ENCODE measurements around the gene AFTPH.

AFTPH gene

DNA sequence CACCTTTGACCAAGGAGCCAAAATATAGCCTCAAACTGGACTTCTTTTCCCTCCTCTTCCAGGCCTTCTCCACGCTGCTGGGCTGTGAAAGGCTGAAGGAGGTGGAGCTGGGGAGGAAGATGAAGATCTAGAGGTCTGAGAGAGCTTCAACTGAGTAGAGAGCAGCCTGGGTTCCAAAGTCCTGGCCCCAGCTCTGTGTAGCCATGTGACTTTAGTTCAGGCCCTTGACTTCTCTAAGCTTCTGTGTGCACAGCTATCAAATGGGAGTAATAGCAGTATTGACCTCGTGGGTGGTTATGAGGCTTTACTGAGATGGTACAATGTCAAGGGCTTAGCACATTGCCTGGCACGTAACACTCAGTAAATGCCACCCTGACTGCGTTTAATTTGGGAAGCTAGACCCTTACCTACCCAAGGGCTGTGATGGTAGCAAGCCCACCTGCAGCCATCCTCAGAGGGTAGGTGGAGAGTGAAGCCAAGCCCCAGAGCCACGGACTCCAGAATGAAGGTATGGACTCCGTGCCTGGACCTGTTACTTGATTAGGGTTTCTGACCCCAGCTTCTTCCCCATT, 91.2 kb downstream of the AFTPH start:
- no peak for DNase-seq

DNA sequence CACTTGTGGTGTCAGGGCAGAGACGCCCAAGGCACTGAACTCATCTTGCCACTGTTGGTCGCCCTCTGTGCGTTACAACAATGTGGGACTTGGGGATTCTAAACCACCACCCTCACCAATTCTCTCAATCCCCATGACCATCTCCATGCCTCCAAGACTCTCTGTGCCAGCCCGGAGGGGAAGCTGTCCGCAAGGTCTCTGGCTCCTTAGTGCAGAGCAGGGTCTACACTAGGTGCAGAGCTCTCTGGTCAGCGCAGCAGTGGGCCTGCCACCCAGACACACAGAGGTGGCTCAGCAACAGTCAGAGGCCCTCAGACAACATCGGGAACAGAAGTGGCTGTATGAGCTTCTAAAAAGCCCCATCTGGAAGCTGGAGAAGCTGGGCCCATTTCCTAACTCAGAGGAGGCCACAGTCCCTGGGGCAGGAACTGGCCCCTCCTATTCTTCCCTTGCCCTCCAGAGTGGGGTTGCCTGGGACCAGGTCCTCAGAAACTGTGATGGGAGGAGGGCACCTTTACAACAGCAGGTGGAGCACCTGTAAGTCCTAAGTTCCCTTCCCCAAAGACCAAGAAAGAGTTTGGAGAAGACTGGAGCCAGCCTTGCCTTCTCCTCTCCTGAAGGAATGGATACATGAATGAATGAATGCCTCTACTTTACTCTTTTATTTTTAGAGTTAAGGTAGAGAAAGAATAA, 91.9 kb downstream of the AFTPH start:
- DNase-seq = no peak

DNA sequence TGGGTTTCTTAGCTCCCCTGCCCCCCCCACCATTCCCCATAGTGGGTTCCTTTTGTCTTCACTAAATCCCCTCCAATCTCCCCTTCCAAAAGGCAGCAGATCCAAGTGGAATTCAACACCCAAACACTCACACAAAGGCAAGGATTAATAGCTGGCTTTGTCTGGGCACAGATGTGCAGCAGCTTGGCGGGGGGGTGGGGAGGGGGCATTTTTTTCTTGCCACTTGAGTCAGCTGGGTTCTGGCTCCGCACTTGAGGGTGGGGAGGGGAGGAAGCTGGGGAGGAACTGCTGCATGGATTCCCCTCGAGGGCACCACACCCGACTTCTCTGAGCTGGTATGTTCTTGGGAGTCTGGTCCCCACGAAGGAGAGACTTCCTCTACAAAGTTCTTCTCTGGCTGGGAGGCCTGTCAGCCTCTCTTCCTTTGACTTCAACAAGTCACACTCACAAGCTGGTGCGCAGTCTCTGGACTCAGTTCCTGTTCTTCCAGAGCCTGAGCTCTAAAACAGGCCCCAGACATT, 93.6 kb downstream of the AFTPH start:
- DNase-seq = no peak

DNA sequence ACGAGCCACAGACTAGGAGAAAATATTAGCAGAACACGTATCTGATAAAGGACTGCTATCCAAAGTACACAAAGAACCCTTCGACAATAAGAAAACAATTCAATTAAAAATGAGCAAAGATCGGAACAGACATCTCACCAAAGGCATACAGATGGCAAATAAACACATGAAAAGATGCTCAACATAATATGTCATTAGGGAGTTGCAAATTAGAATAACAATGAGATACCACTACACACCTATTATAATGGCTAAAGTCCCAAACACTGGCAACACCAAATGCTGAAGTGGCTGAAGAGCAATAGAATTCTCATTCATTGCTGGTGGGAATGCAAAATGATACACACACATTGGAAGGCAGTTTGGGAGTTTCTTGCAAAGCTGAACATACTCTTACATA, 96.5 kb downstream of the AFTPH start:
- no peak for DNase-seq

DNA sequence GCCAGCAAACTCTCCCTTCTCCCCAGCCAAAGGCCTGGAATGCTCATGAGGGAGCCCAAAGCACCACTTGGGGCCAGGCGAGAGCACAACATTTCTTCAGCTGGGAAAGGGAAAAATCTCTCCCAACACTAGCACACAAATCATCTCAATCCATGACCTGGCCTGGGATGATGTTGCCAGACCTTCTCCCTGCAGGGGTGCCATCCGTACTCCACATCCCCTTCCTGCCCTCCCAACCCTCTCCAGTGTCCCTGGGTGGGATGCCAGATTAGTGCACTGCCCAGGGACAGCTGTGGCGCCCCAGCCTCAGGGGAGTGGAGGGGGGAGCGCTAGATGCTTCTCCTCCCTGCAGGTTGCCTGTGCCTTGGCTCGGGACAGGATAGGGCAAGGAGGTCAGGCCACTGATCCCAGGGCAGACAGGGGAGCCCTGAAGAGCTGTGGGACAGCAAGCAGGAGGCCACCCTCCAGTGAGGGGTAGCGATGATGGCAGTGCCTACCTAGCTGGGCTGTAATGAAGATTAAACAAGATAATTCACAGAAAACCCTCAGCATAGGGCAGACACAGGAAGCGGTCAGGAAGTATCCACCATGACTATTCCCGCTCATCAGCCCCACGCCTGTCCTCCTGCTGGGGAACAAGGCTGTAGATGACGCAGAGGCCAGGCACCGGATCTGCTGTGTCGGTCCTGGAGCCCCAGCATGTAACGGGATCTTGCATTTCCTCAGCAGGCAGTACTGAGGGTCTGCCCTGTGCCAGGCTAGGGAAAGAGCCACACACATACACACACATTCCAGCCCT, 98.5 kb downstream of the AFTPH start:
- DNase-seq = no peak

DNA sequence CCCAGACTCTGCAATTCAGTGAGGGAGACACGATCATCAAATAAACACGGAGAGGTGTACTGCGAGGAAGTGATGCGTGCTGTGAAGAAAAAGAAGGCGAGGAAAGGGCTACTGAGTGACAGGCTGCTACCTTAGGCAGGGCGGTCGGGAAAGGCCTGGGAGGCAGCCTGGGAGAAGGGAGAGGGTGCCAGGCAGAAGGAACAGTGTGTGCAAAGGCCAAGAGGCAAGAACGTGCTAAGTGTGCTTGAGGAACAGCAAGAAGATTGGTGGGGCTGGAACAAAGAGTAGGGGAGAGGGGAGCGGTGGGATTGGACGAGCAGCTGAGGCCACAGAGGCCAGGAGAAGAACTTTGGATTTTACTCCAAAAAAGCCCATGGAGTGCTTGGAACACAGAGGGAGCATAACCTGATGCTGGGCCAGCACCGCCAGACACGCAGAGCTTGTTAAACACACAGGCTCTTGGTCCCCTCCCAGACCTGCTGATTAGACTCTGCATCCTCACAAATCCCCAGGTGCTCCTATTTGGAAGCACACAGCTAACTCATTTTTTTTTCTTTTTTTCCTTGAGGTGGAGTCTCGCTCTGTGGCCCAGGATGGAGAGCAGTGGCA, 99.2 kb downstream of the AFTPH start:
- DNase-seq = no peak

DNA sequence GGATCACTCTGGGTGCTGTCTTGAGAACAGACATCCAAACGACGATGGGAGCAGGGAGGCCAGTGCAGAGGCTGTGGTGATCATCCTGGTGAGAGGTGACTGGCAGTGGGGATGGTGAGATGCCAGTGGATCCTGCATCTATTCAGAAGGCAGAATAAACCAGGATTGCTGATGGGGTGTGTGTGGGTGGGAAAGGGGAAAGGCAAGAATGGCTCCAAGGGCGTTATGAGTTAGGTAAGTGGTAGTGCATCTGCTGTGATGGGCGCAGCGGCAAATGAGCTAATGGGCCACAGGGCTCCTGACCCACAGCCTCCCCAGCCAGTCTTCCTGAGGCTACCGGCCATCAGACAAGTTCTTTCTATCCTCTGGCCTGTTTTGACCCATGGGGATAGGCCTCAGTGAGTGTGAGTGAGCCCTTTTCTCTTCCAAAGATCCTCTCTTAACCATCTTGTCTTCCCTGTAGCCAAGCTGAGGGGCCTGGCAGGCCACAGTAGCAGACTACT, 100.0 kb downstream of the AFTPH start:
- DNase-seq = no peak

DNA sequence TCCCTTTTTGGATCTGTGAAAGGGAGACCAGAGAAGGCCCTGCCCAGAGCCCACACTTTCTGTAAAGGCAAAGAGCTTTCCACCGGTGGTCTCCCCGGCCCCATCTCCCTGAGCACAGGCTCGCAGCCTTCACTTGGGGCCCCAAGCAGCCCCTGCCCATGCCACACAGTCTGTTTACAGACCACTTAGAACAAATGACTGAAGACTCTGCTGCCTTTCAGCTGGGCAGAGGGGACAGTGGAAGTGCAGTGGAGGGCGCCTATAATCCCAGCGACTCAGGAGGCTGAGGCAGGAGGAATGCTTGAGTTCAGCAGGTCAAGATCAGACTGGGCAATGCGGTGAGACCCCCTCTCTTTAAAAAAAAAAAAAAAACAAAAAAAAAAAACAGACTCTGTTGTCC, 100.7 kb downstream of the AFTPH start:
- no peak for DNase-seq

DNA sequence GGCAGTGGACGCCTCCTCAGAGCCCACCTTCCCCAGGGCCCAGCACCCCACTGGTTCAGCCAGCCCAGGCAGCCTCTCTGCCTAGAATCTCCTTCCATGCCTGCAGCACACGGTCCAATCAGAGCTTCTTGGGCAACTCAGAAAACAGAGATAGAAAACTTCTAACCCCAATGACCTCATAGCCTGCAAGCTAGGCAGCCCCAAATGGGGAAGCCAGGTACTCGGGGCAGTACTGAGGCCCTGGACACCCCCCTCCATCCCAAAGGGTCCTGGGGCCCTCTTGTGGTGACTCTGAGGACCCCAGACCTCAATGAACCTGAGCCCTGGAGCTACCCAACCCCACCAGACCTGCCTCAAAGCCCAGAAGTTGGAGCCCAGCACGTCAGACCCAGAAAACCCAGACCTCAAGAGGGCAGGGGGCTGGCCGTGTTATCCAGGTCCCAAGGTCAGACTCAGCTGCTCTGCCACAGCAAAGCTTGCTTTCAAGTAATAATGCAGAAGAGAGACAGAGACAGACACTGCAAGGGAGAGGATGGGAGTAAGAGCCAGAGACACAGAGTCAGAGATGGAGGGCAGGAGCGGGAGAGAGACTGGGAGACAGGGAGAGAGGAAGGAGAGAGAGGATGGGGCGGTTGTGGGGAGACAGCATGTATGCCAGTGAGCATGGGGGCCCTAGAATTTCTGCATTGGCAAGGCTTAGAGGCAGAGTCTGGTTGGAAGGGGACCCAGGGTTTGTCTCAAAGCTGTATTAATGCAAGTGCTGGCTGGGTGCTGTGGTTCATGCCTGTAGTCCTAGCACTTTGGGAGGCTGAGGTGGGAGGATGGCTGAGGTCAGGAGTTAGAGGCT, 101.4 kb downstream of the AFTPH start:
- no peak for DNase-seq

DNA sequence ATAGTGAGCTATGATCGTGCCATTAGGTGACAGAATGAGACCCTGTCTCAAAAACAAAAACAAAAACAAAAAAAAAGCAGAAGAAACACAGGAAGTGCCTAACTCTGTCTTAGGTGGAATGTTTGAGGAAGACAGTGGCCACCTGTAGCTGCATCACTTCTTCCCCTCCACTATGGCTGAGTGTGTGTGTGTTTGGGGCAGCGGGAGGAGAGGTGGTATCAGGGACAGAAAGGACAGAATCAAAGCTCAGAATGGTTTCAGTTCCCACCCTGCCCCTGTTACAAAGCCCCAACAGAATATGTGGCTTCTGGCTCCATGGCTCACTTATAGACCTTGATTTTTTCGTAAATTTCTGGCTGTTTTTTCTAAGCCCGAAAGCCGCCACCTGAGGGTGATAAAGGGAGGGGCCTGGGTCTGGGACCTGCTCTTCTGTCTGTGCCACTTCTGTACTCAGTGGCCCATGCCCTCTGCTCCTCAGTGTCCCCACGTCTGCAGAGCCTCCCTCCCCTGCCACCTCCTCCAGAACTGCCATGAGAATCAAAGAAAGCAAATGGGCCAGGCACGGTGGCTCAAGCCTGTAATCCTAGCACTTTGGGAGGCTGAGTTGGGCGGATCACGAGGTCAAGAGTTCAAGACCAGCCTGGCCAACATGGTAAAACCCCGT, 102.2 kb downstream of the AFTPH start:
- no peak for DNase-seq

DNA sequence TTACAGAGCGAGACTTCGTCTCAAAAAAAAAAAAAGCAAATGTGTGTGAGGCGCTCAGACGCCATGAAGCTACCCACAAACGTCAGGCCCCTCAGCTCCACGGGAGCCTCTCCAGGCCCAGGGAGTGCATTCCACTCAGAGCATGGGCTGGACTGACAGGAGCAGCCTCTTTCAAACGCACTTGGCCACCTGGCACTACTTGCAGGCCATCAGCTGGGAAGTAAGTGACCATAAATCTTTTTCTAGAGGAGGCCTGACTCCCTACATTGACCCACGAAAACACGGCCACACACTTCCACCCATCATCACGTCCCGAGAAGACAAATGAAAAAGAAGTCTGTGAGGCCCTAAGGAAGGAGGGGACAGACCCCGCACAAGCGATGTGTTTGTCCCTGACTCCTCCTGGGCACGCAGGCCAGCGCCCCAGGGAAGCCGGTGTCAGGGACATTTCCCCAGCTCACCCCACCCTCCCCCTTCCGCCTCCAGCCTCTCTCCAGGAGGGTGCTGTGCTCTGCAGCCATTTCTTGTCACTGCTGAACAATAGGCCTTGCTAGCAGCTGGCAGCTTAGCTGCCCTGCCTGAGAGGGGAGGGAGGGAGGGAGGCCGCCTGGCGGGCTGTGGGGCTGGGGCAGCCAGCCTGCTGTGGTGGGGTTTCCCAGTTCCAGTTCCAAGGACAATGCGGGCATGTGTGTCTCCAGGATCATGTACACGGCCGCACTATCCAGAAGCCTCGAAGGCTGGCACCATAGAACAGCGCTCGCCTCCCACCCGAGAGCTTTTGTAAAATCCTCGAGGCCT, 103.0 kb downstream of the AFTPH start:
- DNase-seq = no peak

DNA sequence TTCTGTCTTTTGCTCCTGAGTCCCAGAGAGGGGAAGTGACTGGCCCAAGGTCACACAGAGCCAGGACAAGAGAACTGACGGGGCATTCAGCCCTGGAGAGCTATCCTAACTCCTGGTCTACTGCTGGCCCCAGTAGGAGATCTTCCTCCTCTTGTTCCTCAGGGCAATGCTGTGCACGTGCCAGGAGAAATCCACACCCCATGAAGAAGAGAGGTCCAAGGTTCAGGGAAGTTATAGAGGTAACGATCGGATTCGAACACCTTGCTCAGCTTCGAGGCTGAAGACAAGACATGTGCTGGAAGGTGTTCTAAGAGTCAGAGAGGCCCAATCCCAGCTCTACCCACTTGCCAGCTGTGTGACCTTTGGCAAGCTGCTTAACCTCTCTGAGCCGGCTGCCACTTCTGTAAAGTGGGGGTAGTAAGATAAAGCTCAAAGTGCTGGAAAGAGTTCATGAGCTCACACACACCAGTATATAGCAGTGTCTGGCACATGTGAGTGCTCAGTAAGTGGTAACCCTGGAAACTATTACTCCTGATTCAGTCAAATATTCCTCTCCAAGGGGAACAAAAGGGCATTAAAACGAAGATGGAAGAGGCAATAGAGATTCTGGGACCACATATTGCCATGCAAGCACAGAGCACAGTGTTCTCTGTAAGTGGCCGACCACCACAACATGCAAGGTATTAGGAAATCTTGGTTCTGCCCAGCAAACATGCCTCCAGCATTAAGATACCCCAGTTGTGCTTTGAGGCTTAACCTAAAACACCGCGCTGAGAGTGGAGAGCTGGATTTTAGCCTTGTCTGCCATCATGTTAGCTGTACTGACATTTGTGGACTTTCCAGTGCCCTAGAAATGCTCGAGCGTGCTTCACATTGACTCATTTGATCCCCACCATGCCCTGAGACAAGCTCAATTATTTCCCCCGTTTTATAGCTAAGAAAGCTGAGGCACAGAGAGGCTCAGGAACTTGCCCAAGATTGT, 104.0 kb downstream of the AFTPH start:
- no peak for DNase-seq

DNA sequence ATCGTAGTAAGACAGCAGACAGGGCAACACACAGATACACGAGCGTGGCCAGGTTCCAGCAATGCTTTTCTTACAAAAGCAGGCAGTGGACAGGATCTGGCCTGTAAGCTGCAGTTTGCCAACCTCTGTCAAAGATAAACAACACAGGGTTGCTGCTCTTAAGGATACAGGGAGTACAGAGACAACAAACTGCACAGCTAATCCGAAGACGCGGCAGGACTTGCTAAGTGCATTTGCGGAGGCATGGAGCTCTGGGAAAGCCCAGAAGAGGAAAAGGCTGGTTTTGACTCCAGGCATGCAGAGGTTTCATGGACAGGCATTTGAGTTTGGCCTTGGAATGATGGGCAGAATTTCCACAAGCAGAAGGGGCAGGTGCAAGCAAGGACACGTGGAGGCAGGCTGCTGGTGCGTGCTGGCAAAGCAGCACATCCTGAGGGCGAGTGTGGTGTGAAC, 105.2 kb downstream of the AFTPH start:
- no peak for DNase-seq

DNA sequence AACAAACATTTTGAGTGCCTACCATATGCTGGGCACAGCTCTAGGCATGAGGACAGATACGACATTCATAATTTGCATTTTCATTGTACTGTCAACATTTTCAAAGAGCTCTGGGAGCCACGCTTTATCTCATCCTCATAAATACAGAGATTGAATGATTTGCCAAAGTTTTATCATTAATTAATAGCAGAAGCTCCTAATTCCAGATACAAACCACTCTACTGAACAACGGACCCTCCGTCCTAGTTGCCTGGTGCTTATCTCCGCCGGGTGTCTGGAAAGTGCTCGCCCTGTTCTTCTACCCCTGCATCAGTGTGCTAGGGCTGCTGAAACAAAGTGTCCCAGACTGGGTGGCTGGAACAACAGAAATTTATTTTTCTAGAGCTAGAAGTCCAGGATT, 105.7 kb downstream of the AFTPH start:
- no peak for DNase-seq

DNA sequence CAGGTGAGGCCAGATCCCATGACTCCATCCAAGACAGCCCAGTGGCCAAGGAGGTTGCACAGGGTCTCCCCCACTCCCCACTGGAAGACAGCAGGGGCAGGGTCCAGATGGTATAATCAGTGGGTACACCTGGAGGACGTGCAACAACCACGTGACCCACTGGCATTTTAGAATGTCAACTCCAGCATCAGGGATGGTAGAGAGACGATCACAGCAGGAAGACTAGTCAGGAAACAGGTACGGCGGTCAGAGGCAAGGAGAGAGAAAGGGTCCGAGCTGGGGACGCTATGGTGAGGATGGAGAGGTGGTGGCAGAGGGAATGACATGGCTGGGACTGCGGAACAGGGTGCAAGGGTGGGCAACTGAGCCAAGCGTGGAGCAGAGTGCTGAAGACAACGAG, 106.6 kb downstream of the AFTPH start:
- no peak for DNase-seq

DNA sequence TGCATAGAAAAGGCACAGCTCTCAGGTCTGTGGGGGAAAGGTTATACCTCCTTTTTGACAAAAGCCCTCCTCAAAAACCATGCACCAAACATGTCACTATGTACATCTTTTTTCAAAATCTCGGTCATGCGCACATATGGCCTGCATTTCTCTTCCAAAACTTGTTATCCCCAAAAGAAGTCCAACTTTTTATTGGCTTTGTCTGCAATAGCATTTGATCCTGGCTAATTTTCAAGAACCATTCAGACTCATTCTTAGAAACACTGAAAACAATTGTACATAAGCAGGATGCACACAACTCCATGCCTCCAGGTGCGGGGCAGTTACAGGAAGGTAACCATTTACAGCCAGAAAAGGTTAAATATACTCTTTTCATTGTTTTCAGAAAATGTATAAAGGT, 107.6 kb downstream of the AFTPH start:
- no peak for DNase-seq

DNA sequence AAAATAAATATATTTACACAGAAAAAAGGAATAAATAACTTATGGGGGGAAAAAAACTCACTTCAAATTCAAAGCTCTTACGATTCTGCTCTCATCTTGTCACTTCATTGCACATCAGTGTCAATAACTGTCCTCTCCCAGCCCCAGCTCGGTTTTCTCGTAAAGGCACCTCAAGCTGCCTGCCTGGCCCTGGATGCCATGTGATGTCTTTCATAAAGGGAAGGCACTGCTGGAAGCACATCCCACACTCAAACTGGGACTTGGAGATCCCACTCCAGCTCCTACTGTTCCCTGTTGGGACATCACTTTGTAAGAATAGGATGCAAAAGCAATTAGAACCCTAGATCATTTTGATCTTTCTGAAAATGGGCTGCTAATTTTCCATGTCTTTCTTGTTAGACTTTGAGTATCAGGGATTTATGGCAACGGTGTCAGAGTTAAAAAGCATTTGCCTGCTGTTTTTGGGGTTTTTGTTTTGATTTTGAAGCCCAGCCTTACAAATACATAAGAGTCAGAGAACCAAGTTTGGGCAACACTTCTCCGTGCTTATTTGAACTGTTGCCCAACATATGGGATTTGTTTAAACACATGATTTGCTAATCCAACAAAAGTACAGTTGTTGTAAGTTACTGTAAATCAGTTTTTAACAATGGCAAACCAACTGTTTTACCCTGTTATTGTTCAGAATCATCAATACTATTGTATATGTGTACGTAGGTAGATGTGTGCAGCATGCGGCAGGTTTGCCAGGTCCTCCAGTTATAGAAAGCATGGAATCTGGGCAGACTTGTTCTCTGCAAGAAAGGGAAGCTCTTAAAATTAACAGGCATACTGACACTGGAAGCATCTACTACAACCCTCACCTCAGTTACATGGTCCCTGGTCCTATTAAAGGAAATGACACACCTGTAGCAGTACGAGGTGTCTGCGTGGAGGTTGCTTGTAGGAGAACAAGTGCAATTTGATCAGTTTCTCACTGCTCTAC, 109.0 kb downstream of the AFTPH start:
- no peak for DNase-seq

Data from hematopoietic multipotent progenitor cell treated with erythropoietin and hydrocortisone succinate and interleukin-3 and kit ligand, for 6 days (in vitro differentiated cells).